PC-9 (cell line): ENCODE data around the gene TRPV6. TPM values are rescaled to one million over a fixed set of nuclear protein-coding genes. Genes with fewer than 3 reads are reported as not detected.

ENCODE experiments used
- BruUV-seq: library from RNA; stranded (reverse); fragments of 400-500 nt; replicated peaks from 2 replicates; lab custom pipeline; 2021; lab: Mats Ljungman, UMichigan
- CTCF ChIA-PET: fragments of 300-600 bp; sonication (Branson Sonifier 250); formaldehyde crosslinking; loops from one replicate; lab custom pipeline; 2022; ENCODE audit warnings: antibody characterized with exemption; lab: Charles Lee
- POLR2A ChIA-PET: fragments of 300-600 bp; sonication (Branson Sonifier 250); formaldehyde crosslinking; loops from one replicate; lab custom pipeline; 2022; ENCODE audit warnings: antibody characterized with exemption; ENCODE audit not compliant: unreplicated experiment; lab: Charles Lee
- DNase-seq, 2 experiments: peaks; one replicate each; pipeline versions ENCODE4 v3.0.0 to v3.0.0-alpha.2; 2015 to 2022; ENCODE audit warnings: mixed read lengths in 1 of 2
- H2AFZ ChIP-seq: fragments of 200-600 bp; sonication (generic); 2 replicates; pipeline ENCODE4 v1.8.1; 2017; ENCODE audit warnings: antibody characterized with exemption
- H3F3A ChIP-seq: fragments of 200-600 bp; sonication (generic); 2 replicates; pipeline ENCODE4 v1.8.1; 2017; ENCODE audit warnings: antibody characterized with exemption, mild to moderate bottlenecking, low read depth; ENCODE audit not compliant: insufficient read depth
- H3K27ac ChIP-seq: fragments of 200-600 bp; sonication (generic); 2 replicates; pipeline ENCODE4 v1.6.1; 2016; ENCODE audit warnings: mixed run types
- H3K27me3 ChIP-seq: fragments of 200-600 bp; sonication (generic); 2 replicates; pipeline ENCODE4 v1.6.1; 2016; ENCODE audit warnings: low read depth, mixed run types; ENCODE audit not compliant: insufficient read depth
- H3K36me3 ChIP-seq: fragments of 200-600 bp; sonication (generic); 2 replicates; pipeline ENCODE4 v1.6.1; 2016; ENCODE audit warnings: low read depth, mixed run types
- H3K4me1 ChIP-seq: fragments of 200-600 bp; sonication (generic); replicated peaks from 2 replicates; pipeline ENCODE4 v1.6.1; 2016; ENCODE audit warnings: mixed run types; ENCODE audit not compliant: insufficient read depth
- H3K4me2 ChIP-seq: fragments of 200-600 bp; sonication (generic); 2 replicates; pipeline ENCODE4 v1.6.1; 2017; ENCODE audit warnings: mixed run types
- H3K4me3 ChIP-seq: fragments of 200-600 bp; sonication (generic); 2 replicates; pipeline ENCODE4 v1.6.1; 2016; ENCODE audit warnings: mixed run types
- H3K79me2 ChIP-seq: fragments of 200-600 bp; sonication (generic); 2 replicates; pipeline ENCODE4 v1.6.1; 2017; ENCODE audit warnings: low read depth, mixed run types
- H3K9me2 ChIP-seq: fragments of 200-600 bp; sonication (generic); 2 replicates; pipeline ENCODE4 v1.8.1; 2017; ENCODE audit warnings: mild to moderate bottlenecking; ENCODE audit not compliant: insufficient read depth
- H3K9me3 ChIP-seq: fragments of 200-600 bp; sonication (generic); 2 replicates; pipeline ENCODE4 v1.8.1; 2016; ENCODE audit warnings: low read depth; ENCODE audit not compliant: insufficient read depth
- H4K20me1 ChIP-seq: fragments of 200-600 bp; sonication (generic); 2 replicates; pipeline ENCODE4 v1.8.1; 2017; ENCODE audit not compliant: insufficient read depth
- CTCF ChIP-seq: fragments of 200-600 bp; sonication (generic); conservative IDR thresholded peaks from 2 replicates; pipeline ENCODE4 v1.6.1; 2017; ENCODE audit warnings: mixed run types, antibody characterized with exemption, mild to moderate bottlenecking, moderate library complexity
- EZH2 ChIP-seq: fragments of 200-600 bp; sonication (generic); IDR thresholded peaks from 2 replicates; pipeline ENCODE4 v1.8.0; 2017; ENCODE audit warnings: antibody characterized with exemption, low read depth
- intact Hi-C: fragments of 100-400 bp; cut with micrococcal nuclease; formaldehyde crosslinking; loops from one replicate; pipeline ENCODE4 v1.10.0; 2022; ENCODE audit not compliant: unreplicated experiment
- total RNA-seq: library from RNA; stranded (reverse); gene quantifications from 2 replicates; pipeline ENCODE4 v1.2.3, GENCODE V29; 2021

TRPV6 gene
- total RNA-seq, 1 experiment from 2014 or later, result 14.7 TPM

- CTCF ChIA-PET, result no interaction called here
- intact Hi-C loops, result loop anchor here (5.0 kb wide), 1 partner anchor 83 kb away; no protein-coding TSS in a partner anchor
- peaks cover 36% of the 10 kb centered on the region for H3K4me1 ChIP-seq
- peaks cover 14% of the 10 kb centered on the region; the same call in 1 of the 2 replicates for H3F3A ChIP-seq
- no peak overlapping the region for H3K4me3 ChIP-seq
- no TSS peak for BruUV-seq
- DNase-seq, result no peak
- H3K27ac ChIP-seq, result no peak overlapping the region
- H3K27me3 ChIP-seq, result no peaks in the 10 kb centered on the region
- TF ChIP-seq CTCF, result no peak
- TF ChIP-seq EZH2, result no peak
- H3K36me3 ChIP-seq, result no peaks in the 10 kb centered on the region
- no peak overlapping the region for H2AFZ ChIP-seq
- POLR2A ChIA-PET, result no interaction called here
- H3K9me2 ChIP-seq, result no peaks in the 10 kb centered on the region
- H4K20me1 ChIP-seq, result no peaks in the 10 kb centered on the region
- no peaks in the 10 kb centered on the region for H3K9me3 ChIP-seq
- H3K79me2 ChIP-seq, result no peaks in the 10 kb centered on the region
- H3K4me2 ChIP-seq, result no peak overlapping the region; the same call in 1 of the 2 replicates
Measured at GRCh38 chr7:142914121-142914520, 28.6 kb upstream of the TRPV6 start.

GRCh38 chr7:142913566-142913965 is 28.0 kb upstream of the TRPV6 start:
- Histone ChIP-seq H3K4me3 (no peak overlapping the region), H3F3A (peaks cover 14% of the 10 kb centered on the region; the same call in 1 of the 2 replicates), H3K9me3 (no peaks in the 10 kb centered on the region), H4K20me1 (no peaks in the 10 kb centered on the region), H3K4me1 (peaks cover 37% of the 10 kb centered on the region), H3K4me2 (peak overlapping the region; percentile 10; the same call in 1 of the 2 replicates), H3K27ac (no peak overlapping the region), H2AFZ (no peak overlapping the region), H3K9me2 (no peaks in the 10 kb centered on the region), H3K36me3 (no peaks in the 10 kb centered on the region), H3K27me3 (no peaks in the 10 kb centered on the region), H3K79me2 (no peaks in the 10 kb centered on the region)
- POLR2A ChIA-PET, result interaction anchor here (0.6 kb wide), 1 partner anchor 466 kb away, joined by 4 read pairs; no protein-coding TSS in a partner anchor
- no peak for DNase-seq
- intact Hi-C loops, result loop anchor here (2.0 to 5.0 kb wide), 3 partner anchors 41 to 84 kb away; no protein-coding TSS in a partner anchor
- TF ChIP-seq CTCF (no peak), EZH2 (no peak)
- BruUV-seq, result no TSS peak
- CTCF ChIA-PET, result interaction anchor here (0.7 kb wide), 2 partner anchors 13 to 48 kb away, joined by 3 read pairs; no protein-coding TSS in a partner anchor

GRCh38 chr7:142913051-142913450 is 27.5 kb upstream of the TRPV6 start:
- no peaks in the 10 kb centered on the region for H3K9me2 ChIP-seq
- H3F3A ChIP-seq, result peaks cover 14% of the 10 kb centered on the region; the same call in 1 of the 2 replicates
- no peaks in the 10 kb centered on the region for H3K36me3 ChIP-seq
- H2AFZ ChIP-seq, result no peak overlapping the region
- peaks cover 37% of the 10 kb centered on the region for H3K4me1 ChIP-seq
- H3K4me2 ChIP-seq, result peak overlapping the region; percentile 10; the same call in 1 of the 2 replicates
- ChIA-PET CTCF (interaction anchor here (0.7 kb wide), 2 partner anchors 12 to 48 kb away, joined by 3 read pairs; no protein-coding TSS in a partner anchor), POLR2A (interaction anchor here (0.6 kb wide), 1 partner anchor 467 kb away, joined by 4 read pairs; no protein-coding TSS in a partner anchor)
- H3K4me3 ChIP-seq, result no peak overlapping the region
- peak; percentile 46 to 74 for DNase-seq
- H3K9me3 ChIP-seq, result no peaks in the 10 kb centered on the region
- no peaks in the 10 kb centered on the region for H3K79me2 ChIP-seq
- H3K27me3 ChIP-seq, result no peaks in the 10 kb centered on the region
- TF ChIP-seq CTCF, result no peak
- TF ChIP-seq EZH2, result no peak
- BruUV-seq, result no TSS peak
- no peak overlapping the region for H3K27ac ChIP-seq
- intact Hi-C loops, result loop anchor here (2.0 to 5.0 kb wide), 3 partner anchors 40 to 84 kb away; no protein-coding TSS in a partner anchor
- H4K20me1 ChIP-seq, result no peaks in the 10 kb centered on the region
